AG09309 (cell line): Measurements from ENCODE around the gene GPC5.

ENCODE experiments used
- DNase-seq: peaks from one replicate; pipeline ENCODE4 v3.0.0-alpha.2; 2010; ENCODE audit warnings: low read depth
- H3K4me3 ChIP-seq: 2 replicates; pipeline ENCODE4 v1.5.1; 2011; ENCODE audit warnings: mild to moderate bottlenecking, low read depth, low read length, moderate library complexity; ENCODE audit not compliant: control insufficient read depth
- CTCF ChIP-seq: IDR thresholded peaks from 2 replicates; pipeline ENCODE4 v1.5.1; 2011; ENCODE audit warnings: mild to moderate bottlenecking, low read depth, low read length, inconsistent platforms; ENCODE audit not compliant: insufficient read depth, control insufficient read depth; ENCODE audit errors: missing control alignments

Gene GPC5

GRCh38 chr13:92315265-92315664 lies 916.8 kb downstream of the GPC5 start:
- no peak for TF ChIP-seq CTCF
- H3K4me3 ChIP-seq, result no peak overlapping the region
- no peak for DNase-seq

DNA sequence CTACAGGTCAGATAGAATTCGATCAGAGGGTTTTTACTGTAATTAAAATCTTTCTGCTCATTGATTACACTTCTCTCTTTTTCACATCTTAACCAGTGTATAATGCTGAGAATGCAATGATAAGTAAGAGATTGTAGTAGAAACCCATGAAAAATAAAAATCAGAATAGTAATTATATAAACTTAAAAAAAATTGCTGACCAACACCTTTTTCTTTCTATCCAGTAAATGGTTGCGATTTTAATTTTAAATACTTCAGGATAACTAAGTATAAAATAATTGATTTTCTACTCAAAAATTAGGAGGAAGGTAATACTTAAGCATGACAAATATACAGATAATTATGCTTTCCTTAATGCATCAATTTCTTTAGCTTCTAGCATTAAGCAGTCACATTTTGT lies 917.6 kb downstream of the GPC5 start:
- TF ChIP-seq CTCF, result no peak
- no peak overlapping the region for H3K4me3 ChIP-seq
- no peak for DNase-seq

- no peak for DNase-seq
- TF ChIP-seq CTCF, result no peak
- no peak overlapping the region for H3K4me3 ChIP-seq
Measured at GRCh38 chr13:92317066-92317465, 918.6 kb downstream of the GPC5 start.

DNA sequence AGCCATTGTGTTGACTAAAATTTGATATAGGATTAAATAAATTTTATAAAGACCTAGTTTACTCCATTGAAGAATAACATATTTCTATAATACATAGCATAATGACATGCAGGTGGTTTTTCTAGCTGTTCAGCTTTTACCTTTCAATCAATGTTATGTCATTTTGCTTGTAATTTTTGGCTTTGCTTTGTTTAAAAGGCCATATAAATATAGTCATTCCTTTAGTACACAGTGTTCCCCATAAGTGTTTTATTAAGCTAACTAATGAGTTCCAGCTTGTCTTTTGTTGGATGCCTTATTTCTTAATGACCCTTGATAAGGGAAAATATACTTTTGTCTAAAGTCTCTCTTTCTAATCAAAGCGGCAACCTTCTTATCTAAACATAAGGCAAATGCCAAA lies 921.9 kb downstream of the GPC5 start:
- TF ChIP-seq CTCF, result no peak
- no peak overlapping the region for H3K4me3 ChIP-seq
- DNase-seq, result no peak

DNA sequence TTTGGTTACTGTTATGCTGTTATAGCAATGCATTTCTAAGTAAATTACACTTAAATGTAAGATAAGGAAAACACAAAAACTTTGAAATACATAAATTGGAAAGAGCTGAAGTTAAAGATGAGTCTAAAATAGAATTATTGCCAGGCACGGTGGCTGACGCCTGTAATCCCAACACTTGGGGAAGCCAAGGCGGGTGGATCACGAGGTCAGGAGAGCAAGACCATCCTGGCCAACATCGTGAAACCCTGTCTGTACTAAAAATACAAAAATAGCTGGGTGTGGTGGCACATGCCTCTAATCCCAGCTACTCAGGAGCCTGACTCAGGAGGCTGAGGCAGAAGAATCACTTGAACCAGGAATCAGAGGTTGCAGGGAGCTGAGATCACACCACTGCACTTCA lies 922.8 kb downstream of the GPC5 start:
- no peak overlapping the region for H3K4me3 ChIP-seq
- no peak for TF ChIP-seq CTCF
- no peak for DNase-seq

DNA sequence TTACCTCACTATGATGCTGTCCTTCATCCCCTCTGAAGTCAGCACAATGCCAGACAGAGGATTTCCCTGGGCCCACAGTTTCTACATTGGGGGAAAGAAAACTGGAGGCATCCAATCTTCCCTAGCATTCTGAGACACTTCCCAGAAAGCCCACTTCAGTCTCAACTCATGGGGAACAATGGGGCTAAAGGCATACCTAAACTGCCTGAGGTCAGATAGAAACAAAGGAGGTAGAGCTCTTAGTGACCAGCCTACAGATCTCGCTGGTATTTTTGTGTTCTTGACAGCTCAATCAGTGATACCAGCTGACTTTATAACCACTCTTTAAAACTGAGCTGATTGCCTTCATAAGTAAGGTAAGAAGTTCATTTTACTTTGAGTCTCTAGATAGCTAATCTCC lies 947.2 kb downstream of the GPC5 start:
- TF ChIP-seq CTCF, result no peak
- H3K4me3 ChIP-seq, result no peak overlapping the region
- DNase-seq, result no peak

GRCh38 chr13:92346046-92346445 lies 947.6 kb downstream of the GPC5 start:
- H3K4me3 ChIP-seq, result no peak overlapping the region
- no peak for DNase-seq
- no peak for TF ChIP-seq CTCF
